GM19324 (cell line): ENCODE data around the gene CLN6.
"Not testable (repeated sequence)": the region's sequence is repeated elsewhere in the genome, so short reads cannot be mapped to it uniquely, and the experiment has no call there.

Source experiments
- ATAC-seq: cut with Tn5 transposase; IDR thresholded peaks from one replicate; pipeline ENCODE4 v1.9.1; 2021; ENCODE audit warnings: mild to moderate bottlenecking, moderate library complexity; ENCODE audit not compliant: unreplicated experiment, low FRiP score

Gene CLN6

DNA sequence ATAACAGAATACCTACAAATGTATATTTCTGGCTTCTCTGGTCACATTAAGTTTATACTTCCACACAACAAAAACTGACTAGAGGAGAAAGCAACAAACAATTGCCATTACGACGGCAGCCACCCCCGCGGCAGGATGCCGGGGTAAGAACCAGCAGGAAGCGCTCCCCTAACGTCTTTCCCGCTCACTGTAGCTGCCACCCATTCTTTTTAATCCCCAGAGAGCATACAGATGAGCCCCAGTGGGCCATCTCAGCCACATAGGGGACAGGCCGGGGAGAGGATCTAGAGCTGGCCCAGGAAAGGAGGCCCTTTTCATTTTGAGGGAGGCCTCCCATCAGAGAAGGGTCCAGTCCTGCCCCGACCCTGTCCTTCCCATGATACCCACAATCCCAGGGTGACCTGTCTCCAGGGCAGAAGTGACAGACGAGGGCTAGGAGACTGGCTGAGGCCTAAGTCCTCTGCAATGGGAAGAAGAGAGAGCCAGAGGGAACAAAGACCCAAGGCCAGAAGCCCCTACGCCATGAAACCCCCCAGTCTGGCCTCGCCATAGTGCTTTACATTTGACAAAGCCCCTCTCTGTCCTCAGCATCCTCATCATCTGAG is 20.8 kb downstream of the CLN6 start:
- ATAC-seq, result no peak

DNA sequence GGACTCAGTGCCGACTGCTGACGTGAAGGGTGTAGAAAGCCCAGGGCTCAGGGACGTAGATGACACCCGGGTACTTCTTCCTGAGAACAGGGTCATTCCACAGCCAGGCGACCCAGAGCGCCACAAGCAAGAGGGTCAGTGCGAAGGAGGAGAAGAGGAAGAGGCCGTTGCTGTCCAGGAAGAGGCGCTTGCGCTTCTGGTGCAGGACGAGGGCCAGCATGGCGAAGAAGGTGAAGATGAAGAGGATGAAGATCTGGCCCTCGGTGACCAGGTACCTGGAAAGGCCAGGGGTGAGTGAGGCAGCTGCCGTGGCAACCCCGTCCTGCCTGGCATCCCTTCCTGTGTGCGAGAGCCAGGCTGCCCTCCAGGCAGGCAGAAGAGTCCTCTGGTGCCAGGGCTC is 21.4 kb downstream of the CLN6 start:
- ATAC-seq, result no peak

DNA sequence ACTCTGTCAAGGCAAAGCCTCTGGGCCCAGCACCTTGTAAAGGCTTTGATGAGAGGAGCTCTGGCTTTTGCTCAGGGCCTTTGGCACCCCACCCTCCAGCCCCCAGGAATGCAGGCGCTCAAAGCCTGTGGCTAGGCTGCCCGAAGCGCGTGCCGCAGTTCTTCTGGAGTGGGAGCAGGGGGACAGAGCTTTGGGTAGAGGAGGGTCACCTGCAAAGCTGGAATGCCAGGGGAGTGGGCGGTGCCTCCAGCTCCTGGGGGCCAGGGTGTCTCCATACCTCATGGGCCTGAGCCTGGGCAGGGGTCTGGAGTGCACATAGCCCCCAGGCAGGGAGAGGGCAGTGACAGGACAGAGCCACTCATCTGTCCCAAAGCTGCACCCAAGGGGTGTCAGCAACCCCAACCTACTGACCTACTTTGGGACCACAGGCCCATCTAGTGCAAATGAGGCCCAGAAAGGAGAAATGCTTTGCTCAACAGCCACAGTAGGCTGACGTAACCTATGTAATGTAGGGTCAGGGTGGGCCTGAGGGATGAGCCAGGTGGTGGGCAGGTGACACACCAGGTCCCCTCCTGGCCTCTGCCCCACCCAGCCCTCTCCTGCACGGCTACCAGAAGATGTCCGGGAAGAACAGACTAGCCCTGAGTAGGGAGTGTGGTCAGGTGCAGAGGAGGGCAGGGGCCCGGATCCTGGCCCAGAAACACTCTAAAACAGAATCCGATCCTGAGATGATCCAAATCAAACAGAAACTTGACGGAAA is 22.2 kb downstream of the CLN6 start:
- no peak for ATAC-seq

DNA sequence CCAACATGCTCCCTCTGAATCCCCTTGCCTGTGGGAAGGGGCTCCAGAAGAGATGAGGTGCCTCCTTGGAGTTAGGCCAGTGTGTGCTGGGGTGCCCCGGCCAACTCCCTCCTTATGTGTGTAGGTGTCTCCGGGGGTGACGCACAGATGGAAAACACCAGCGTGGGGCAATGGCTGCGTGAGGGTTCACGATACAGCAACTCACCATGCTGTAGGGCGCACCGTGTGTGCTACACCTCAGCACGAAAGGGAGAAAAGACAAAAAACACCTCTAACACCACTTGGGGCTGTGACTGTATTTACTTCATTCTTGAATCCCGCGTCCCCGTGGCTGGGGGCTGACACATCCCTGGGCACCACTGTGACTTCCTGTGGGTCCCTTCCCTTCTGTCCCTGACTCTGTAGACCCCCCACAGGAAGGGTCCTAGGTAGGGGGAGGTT is 22.8 kb downstream of the CLN6 start:
- no peak for ATAC-seq

DNA sequence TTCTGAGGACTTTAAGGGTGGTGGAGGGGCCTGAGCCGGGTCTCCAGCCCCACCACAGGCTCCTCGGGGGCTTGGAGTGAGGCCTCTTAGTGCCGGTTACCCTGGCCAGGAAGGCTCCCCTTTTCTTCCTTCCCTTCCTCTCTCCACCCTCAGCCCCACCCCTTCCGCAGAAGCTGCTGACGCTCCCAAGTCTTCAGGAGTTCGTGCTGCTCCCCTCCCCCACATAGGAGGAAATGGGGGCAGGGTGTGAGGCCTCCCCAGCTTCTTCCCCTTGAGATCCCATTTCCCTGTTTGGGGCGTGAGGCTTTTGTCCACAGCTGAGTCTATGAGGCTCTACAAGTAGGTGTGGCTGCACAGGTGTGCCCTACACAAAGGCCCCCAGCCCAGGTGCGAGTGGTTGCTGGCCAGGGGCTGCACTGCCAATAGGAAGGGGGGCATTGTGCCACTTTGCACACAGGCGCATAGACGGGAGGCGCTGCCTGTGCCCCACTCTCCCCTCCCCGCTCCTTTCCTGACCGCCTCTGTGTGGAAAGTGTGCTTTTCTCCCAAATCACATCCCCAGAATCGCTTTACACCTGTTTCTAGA is 23.5 kb downstream of the CLN6 start:
- ATAC-seq, result no peak

DNA sequence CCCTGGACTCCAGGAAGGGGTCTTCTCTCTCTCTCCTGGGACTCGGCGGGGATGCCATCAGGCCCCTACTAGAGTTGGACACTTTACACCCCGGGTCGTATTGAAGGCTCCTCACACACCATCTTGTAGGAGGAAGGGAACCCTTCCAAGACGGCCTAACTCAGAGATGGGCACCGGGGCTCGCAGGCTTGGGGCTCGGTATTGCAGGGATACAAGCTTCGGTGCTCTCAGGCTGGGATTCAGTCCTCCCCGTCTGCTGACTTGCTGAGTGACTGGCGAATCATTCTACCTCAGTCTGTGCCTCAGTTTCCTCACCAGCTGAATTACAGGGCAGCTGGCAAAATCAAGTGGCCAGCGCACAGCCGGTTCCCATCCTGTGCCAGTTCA is 24.0 kb downstream of the CLN6 start:
- no peak for ATAC-seq

DNA sequence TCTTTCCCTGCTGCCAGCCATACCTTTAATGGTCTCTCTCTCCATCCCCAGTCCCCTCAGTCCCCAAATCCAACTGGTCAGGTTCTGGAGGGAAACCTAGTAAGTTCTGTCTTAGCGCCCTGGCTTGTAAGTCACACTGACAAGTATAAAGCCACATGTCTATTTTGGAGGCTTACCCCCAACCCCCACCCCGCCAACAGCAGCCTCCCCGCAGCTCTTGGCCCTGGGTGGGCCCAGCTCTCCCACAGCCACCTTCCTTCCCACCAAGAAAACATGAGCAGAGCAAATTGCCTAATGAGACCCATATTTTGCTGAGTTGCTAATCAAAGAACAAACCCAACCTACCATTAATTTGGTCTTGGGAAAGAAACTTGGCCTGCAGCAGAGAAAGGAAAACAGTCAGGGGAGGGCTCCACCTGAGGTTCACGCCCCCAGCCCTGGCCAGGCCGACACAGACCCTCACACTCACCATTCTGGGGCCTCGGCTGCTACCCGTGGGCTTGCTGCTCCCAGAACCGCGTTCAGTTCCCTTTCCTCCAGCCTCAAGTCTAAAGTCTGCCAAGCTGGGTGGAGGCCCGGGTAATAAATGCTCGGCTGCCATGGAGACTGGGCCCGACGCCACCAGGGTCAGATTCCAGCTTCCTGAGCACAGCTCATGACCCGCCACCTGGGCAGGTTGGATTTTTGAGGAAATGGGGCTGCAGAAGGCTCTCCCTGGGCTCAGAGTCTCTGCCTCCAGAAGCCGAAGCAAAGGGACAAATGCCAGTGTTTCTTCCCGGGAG is 24.6 kb downstream of the CLN6 start, which contains the start of gene CALML4:
TSS of gene CALML4 (minus strand) at position 557 of the 782 bp plus-strand sequence. CDS start at position 472, 85 bp downstream.
- no peak for ATAC-seq

DNA sequence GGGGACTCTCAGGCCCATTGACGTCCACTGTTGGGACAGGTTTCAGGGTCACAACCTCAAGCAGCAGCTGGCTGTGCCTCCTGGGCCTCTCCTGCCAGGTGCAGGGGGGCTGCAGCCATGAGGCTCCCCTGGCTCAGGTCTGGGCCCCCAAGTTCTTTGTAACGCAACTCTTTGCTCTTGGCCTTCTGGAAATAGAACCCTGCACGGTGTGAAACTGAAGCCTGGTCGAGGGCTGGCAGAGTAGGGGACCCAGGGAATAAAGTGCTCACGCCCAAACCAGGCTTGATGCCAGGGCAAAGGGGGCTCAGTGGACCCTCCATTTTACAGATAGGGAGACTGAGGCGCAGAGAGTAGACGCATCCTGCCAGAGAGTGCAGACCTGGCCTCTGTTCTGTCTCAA is 25.2 kb downstream of the CLN6 start:
- ATAC-seq, result no peak

DNA sequence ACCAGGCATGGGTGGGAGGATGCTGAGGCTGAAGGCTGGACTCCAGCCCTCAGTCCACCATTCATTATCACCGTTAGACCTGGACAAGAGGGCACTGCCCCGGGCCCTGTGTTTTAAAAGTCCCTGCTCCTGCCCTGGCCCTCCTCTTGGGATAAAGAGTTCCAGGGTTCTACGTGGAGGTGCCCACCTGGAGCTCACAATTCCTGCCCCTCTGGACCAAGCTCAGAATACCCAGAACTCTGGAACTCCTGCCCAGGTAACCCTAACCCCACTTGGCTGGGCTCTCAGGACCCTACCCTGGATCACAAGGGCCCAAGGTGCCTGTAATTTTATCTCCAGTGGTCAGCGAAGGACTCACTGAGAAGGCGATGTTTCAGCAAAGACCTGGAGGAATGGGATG is 25.6 kb downstream of the CLN6 start:
- ATAC-seq, result no peak

DNA sequence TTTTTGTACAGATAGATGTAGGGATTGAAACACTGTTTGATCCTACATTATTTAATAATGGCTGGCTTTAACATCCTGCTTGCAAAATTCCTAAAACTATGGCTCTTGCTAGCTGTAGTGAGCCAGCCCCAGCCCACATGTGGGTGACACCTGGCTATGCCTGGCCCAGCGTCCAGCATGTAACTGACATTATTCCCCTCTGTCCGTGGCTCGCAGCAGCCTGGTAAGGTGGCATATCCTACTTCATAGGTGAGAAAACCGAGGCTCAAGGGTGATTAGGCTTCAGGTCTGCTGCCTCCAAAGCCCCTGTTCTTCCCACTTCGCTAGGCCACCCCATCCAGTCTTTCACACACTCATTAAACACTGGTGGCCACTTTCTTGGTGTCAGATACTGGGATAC is 26.0 kb downstream of the CLN6 start:
- no peak for ATAC-seq

DNA sequence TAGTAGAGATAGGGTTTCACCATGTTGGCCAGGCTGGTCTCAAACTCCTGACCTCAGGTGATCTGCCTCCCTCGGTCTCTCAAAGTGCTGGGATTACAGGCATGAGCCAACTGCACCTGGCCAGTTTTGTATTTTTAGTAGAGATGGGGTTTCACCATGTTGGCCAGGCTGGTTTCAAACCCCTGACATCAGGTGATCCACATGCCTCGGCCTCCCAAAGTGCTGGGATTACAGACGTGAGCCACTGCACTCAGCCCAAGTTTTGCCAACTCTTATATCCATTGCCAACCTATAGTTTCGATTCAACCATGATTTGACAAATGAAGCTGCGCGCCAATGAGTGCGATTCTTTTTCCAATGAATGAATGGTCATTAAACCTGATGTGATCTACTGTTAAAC is 26.5 kb downstream of the CLN6 start:
- ATAC-seq, result not testable (repeated sequence)

DNA sequence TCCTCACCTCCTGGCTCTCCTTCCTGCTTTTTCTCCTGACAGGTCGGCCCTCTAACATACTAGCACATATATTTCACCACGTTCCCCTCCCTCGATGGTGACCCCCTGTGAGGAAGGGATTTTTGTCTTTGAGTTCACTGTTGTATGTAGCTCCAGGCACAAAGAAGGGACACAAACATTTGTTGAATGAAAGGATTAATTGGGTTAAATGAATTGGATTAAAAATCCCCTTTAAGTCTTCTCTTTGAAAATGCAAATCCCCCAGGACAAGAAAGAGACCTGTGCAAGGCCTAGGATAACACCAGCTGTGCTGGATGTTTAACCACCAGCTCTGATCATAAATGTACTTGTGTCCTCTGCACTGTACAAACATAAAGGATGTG is 27.7 kb downstream of the CLN6 start:
- no peak for ATAC-seq

DNA sequence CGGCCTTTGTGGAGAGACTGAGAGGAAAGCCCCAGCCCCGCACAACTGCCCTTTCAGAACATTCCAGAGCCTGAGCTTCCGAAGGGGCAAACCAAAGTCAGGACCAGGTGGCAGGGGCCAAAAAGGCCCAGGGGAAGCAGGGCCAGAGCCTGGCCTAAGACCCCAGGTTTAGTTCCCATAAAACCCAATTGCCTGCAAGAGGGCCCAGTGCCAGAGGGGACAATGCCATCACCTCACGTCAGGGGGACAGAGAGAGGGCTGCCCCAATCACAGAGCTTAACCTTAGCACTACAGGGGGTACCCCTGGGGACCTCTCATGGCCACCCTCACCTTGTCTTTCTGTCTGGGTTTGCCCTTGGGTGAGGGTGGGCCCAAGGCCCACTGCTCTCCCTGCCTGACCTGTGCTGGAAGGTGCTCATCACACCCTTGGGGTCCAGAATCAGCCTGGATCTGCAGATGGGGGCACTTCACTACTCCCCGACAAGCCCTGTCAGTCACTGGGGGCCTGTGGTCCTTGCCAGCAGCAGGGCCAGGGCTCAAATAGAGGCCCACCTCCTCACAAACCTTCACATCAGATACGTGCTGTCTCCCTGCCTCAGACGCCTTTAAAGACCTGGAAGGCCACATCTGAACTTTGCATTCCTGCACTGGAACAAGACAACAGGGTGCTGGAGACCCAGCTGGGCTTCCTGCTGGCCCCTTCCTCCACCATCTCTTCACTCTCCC is 28.2 kb downstream of the CLN6 start:
- ATAC-seq, result no peak

DNA sequence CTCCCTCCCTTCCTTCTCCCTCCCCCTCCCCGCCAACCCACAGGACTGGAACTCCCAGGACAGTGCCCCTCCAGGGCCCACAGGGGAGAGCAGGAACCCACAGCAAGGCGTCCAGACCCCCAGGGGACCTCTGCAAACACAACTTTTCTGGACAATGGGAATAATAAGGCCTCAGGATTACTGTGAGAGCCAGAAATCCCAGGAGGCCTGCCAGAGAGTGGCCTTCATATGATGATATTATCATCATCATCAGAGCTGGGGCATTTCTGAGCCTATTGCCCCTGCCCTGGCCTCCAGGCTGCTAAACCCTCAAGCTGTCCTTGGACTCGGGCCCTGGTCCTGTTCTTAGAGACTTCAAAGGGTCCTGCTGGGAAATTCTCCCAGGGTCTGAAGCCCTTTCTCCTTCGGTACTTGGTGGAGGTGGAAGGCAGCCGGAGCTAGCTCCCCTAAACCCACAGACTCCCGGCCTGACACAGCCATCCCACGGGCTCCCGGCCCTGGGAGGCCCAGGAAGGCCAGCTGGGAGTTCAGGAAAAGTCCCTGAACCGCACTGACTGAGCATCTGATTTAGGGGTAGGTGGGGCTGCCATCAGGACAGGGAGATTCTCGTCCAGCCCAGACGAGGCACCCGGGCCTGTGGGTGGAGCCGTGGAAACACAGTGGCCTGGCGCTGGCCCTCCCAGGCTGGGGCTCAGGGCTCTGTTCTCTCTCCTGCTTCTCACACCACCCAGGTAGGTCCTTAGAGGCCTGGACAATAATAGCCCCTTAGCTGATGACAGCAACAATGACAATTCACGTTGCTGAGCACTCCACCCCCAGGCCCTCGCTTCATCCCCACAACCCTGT is 29.3 kb downstream of the CLN6 start:
- ATAC-seq, result no peak

DNA sequence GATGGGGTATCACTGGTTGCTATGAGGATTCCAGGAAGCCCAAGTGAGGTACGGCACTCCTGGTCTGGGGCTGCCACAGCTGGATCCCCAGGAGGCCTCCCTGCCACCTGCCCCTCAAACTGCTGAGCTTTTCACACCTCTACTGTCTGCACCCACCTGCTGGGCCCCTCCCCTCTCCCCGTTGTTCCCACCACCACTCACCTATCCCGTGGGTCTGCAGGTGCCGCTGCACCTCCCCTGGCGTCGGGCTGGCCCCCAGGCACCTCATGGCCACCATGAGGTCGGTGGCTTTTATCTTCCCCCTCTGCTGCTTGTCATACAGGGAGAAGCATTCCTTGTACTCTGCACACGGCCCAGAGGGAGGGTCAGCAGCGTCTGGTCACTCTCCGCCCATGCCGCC is 30.2 kb downstream of the CLN6 start:
- ATAC-seq, result no peak

DNA sequence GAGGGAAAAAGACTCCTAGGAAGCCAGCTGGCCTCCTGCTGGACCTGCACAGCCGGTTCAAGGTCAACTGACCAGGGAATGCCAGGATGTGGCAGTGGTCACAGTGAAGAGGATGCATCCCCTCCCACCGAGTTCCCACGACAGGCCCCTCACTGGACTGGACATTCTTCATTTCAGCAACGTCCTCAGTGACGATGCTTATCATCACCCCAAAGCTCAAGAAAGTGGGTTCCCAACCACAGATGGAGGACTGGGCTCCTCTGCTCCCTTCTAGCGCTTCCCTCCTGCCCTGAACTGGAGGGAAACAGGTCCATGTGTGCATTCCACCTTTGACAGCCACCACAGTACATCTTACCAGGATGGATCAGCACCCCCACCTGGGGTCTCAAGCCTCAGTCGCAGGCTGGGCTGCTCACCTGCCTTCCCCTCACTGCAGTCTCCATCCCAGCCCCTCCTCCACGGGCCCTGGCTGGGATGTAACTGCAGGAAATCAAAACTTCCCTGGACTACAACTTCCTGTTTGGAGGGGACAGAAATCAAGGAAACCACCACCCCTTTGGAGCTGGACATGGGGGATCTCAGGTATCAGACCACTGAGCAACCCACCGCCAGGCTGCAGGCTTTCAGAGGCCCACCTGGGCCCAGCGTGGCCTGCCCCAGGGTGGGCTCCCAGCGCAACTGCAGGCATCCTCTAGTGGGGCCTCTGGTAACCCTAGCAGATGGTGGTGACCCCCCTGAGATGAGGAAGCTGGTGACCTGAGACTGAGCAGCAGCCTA is 31.7 kb downstream of the CLN6 start:
- ATAC-seq, result no peak

DNA sequence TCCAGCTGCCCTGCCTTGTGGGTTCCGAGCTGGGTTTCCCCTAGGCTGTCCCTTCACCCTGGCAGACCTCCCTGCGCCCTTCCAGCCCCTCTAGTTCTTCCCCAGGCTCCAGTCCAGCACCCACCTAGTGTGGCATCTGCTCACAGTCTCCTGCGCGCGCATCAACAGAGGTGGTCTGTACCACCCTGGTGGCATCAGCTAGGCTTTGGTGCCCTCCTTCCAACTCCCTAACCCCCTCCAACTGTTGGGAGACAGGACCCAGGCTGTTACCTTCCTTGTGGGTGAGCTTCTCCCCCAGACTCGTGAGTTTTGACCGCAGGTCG is 32.4 kb downstream of the CLN6 start:
- no peak for ATAC-seq

DNA sequence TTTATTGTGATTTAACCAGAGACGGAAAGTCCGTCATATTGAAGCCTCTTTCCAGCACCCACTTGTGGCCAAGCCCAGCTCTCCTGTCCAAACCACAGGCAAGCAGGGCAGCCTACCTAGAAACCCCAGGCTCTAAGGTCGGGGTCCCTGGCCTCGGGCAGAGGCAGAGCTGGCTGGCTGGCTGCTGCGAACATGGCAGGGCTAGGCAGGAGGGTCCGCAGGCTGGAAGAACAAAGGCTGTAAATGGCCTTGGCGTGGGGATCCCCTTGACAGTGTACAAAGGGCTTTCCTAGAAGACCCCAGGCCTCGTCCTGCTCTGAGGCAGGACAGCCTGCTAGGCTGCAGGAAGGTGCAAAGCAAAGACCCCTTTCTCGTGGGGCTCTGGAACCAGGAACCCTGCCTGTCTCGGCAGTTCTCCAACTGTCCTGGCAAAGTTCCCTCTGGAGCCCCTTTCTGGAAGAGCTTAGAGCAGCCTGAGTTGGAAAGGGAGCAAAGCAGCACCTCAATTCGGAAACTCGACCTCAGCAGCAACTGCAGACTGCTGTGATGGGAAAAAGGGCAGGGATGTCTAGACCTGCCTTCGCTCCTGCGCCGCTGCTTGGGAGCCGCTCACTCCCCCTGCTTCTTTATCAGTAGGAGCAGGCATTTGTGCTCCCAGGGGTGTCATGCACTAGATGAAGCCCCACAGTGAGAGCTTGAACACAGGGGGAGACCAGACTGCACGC is 32.9 kb downstream of the CLN6 start:
- ATAC-seq, result no peak
